CD4-positive, CD25-positive, alpha-beta regulatory T cell (primary cell): Measurements from ENCODE around the gene CDH24. TPM values are rescaled to one million over a fixed set of nuclear protein-coding genes. Genes with fewer than 3 reads are reported as not detected.

ENCODE experiments used
- ATAC-seq, 2 donors: fragments of 150-1000 bp; cut with Tn5 transposase; one replicate each; pipeline ENCODE4 v1.10.0; 2021; ENCODE audit warnings: low read depth in 2 of 2, moderate number of reproducible peaks in 2 of 2, moderate library complexity in 1 of 2
- DNase-seq, 3 donors: peaks; one replicate each; pipeline versions ENCODE4 v3.0.0 to v3.0.0-alpha.2; 2012 to 2022; ENCODE audit warnings: mixed read lengths in 1 of 3
- H3K27ac ChIP-seq: one replicate; pipeline ENCODE4 v1.7.0; 2013; ENCODE audit warnings: mild to moderate bottlenecking, low read length; ENCODE audit not compliant: insufficient read depth, poor library complexity, severe bottlenecking
- H3K27me3 ChIP-seq: one replicate; pipeline ENCODE4 v1.7.0; 2013; ENCODE audit warnings: low read length; ENCODE audit not compliant: control insufficient read depth, insufficient read depth
- H3K36me3 ChIP-seq: one replicate; pipeline ENCODE4 v1.7.0; 2013; ENCODE audit warnings: mild to moderate bottlenecking, low read length, moderate library complexity; ENCODE audit not compliant: control insufficient read depth, insufficient read depth
- H3K4me1 ChIP-seq: 2 replicates; pipeline ENCODE4 v1.7.0; 2013; ENCODE audit warnings: mild to moderate bottlenecking, low read length; ENCODE audit not compliant: insufficient read depth, control insufficient read depth, poor library complexity, severe bottlenecking
- H3K4me3 ChIP-seq: one replicate; pipeline ENCODE4 v1.7.0; 2013; ENCODE audit warnings: low read depth, mild to moderate bottlenecking, low read length, moderate library complexity
- H3K9me3 ChIP-seq, 2 experiments: 1 replicate in 1 of 2; 2 replicates in 1 of 2; pipeline ENCODE4 v1.7.0; 2013; ENCODE audit warnings: low read length in 2 of 2, mild to moderate bottlenecking in 1 of 2, moderate library complexity in 1 of 2; ENCODE audit not compliant: control insufficient read depth in 2 of 2
- H3K27ac Mint-ChIP-seq, 3 donors: one replicate each; pipeline ENCODE4 v1.8.0; 2020 to 2022; ENCODE audit warnings: mild to moderate bottlenecking in 3 of 3, mixed read lengths in 3 of 3, moderate library complexity in 2 of 3
- H3K27me3 Mint-ChIP-seq: one replicate; pipeline ENCODE4 v1.8.0; 2022; ENCODE audit warnings: mild to moderate bottlenecking, mixed read lengths
- H3K36me3 Mint-ChIP-seq: one replicate; pipeline ENCODE4 v1.8.0; 2020; ENCODE audit warnings: mixed read lengths
- H3K4me1 Mint-ChIP-seq, 4 donors: one replicate each; pipeline ENCODE4 v1.8.0; 2020 to 2022; ENCODE audit warnings: mixed read lengths in 4 of 4, mild to moderate bottlenecking in 1 of 4
- H3K4me3 Mint-ChIP-seq, 4 donors: one replicate each; pipeline ENCODE4 v1.8.0; 2020 to 2022; ENCODE audit warnings: mild to moderate bottlenecking in 4 of 4, mixed read lengths in 4 of 4, moderate library complexity in 3 of 4
- H3K9me3 Mint-ChIP-seq, 7 donors: one replicate each; pipeline ENCODE4 v1.8.0; 2020 to 2022; ENCODE audit warnings: mixed read lengths in 7 of 7, mild to moderate bottlenecking in 3 of 7, moderate library complexity in 2 of 7
- polyA plus RNA-seq, 4 donors: library from polyadenylated mRNA; unstranded; fragments of 300-500 nt; fragmentation: Illumina TruSeq; gene quantifications; one replicate each; pipeline ENCODE4 v1.2.3, GENCODE V29; 2021
- total RNA-seq: library from RNA; stranded (reverse); gene quantifications from one replicate; pipeline ENCODE4 v1.2.3, GENCODE V29; 2022

Gene CDH24
- total and polyA plus RNA-seq, 5 donors from 2014 or later: 0.17 to 2.9 (median 0.29) TPM

DNA sequence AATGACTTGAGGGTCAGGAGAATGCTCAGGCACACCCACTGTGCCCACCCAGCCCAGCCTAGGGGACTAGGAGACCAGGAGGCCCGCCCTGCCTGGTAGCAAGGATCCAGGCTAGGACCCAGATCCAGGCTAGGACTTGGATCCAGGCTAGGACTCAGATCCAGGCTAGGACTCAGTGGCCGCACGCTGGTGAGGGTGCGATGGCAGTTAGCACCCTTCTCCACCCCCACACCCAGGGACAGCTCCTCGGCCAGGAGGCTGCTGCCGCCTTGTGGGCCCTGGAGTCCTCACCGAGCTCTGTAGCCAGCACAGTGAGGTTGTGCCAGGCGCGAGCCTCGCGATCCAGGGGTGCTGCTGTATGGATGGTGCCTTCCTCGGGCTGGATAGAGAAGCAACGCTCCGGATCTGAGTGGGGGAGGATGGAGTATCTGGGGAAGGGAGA lies 5.1 kb downstream of the CDH24 start:
- H3K4me1 Mint-ChIP-seq: peaks cover 0 to 17% (median 10%) of the 10 kb centered on the region in 4 donors
- Histone ChIP-seq H3K36me3 (no peaks in the 10 kb centered on the region), H3K4me1 (peaks cover 13% of the 10 kb centered on the region), H3K27me3 (no peaks in the 10 kb centered on the region), H3K27ac (no peak overlapping the region), H3K9me3 (no peaks in the 10 kb centered on the region), H3K4me3 (no peak overlapping the region)
- DNase-seq: no peak
- H3K36me3 Mint-ChIP-seq: no peaks in the 10 kb centered on the region
- peaks cover 4% of the 10 kb centered on the region for H3K27me3 Mint-ChIP-seq
- H3K9me3 Mint-ChIP-seq: no peaks in the 10 kb centered on the region
- no peak for ATAC-seq
- H3K4me3 Mint-ChIP-seq: peak overlapping the region in 1 of 4 donors; percentile 79
- H3K27ac Mint-ChIP-seq: peak overlapping the region in 1 of 3 donors; percentile 55

DNA sequence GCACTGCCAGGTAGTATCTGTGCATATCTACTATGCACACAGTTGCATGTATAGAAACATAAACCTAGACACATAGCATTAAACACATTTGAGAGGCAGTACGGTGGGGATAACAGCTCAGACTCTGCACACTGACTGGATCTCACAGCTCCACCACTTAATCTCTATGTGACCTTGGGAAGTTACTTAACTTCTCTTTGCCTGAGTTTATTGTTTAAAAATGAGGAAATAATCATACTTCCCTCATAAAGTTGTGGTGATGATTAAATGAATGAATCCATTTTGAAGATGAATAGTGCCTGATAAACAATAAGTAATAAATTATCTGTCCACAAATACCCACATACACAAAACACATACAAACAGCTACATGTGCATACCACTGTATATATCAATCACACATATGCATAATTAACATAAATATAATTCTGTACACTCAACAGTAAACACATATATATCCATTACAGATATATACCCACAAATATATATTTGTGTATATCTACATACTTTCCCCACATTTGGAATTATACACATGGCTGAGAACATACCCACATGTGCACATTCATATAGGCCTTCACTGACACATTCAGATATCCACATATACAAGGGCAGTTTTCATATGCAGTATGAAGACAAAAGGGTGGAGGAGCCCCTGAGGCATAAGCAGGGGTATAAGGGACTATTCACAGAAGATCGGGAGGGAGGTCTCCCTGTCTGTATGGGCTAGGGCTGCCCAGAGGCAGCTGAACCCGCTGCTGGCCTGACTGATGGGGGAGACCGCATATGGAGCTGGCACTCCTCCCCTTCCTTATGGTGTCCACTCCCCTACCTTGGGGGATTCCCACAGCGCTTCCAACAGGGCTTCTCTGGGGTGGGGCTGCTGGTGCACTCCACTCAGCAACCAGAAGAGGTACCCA lies 5.9 kb downstream of the CDH24 start:
- H3K4me1 Mint-ChIP-seq: peaks cover 0 to 10% (median 5%) of the 10 kb centered on the region in 4 donors
- no peaks in the 10 kb centered on the region for H3K36me3 Mint-ChIP-seq
- ATAC-seq (no peak), DNase-seq (no peak)
- H3K9me3 Mint-ChIP-seq: no peaks in the 10 kb centered on the region
- H3K27ac Mint-ChIP-seq: no peak overlapping the region
- no peak overlapping the region for H3K4me3 Mint-ChIP-seq
- peaks cover 5% of the 10 kb centered on the region for H3K27me3 Mint-ChIP-seq
- H3K4me3 ChIP-seq: no peak overlapping the region
- H3K36me3 ChIP-seq: no peaks in the 10 kb centered on the region
- no peak overlapping the region for H3K27ac ChIP-seq
- no peaks in the 10 kb centered on the region for H3K9me3 ChIP-seq
- H3K27me3 ChIP-seq: no peaks in the 10 kb centered on the region
- H3K4me1 ChIP-seq: peaks cover 5% of the 10 kb centered on the region

DNA sequence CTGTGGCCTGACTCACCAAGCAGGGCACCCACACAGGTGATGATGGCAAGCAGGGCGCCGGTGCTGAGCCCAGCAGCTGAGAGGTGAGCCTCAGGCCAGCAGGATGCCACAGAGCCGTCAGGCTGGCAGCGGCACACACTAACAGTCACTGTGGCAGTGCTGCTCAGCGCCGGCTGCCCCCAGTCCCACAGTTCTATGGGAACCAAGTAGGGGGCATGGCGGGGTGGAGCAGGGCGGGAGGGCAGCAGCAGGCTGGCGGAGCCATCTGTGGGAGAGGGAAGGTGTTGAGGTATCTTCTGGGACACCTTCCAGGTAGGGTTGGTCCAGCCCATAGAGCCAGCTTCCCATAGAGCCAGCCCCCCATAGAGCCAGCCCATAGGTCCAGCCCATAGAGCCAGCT lies 8.3 kb downstream of the CDH24 start:
- no peak overlapping the region for H3K27ac Mint-ChIP-seq
- peaks cover 0 to 3% (median 0%) of the 10 kb centered on the region in 4 donors for H3K4me1 Mint-ChIP-seq
- Histone ChIP-seq H3K9me3 (no peaks in the 10 kb centered on the region), H3K36me3 (no peaks in the 10 kb centered on the region), H3K27me3 (no peaks in the 10 kb centered on the region), H3K27ac (no peak overlapping the region), H3K4me1 (no peaks in the 10 kb centered on the region), H3K4me3 (no peak overlapping the region)
- DNase-seq (no peak), ATAC-seq (no peak)
- H3K9me3 Mint-ChIP-seq: no peaks in the 10 kb centered on the region
- H3K4me3 Mint-ChIP-seq: no peak overlapping the region
- no peaks in the 10 kb centered on the region for H3K36me3 Mint-ChIP-seq
- H3K27me3 Mint-ChIP-seq: peaks cover 5% of the 10 kb centered on the region

- Mint-ChIP-seq H3K9me3 (no peaks in the 10 kb centered on the region), H3K4me3 (peak overlapping the region in 1 of 4 donors; percentile 78), H3K27me3 (peaks cover 5% of the 10 kb centered on the region)
Observed at GRCh38 chr14:23047751-23048693, 9.3 kb downstream of the CDH24 start.

DNA sequence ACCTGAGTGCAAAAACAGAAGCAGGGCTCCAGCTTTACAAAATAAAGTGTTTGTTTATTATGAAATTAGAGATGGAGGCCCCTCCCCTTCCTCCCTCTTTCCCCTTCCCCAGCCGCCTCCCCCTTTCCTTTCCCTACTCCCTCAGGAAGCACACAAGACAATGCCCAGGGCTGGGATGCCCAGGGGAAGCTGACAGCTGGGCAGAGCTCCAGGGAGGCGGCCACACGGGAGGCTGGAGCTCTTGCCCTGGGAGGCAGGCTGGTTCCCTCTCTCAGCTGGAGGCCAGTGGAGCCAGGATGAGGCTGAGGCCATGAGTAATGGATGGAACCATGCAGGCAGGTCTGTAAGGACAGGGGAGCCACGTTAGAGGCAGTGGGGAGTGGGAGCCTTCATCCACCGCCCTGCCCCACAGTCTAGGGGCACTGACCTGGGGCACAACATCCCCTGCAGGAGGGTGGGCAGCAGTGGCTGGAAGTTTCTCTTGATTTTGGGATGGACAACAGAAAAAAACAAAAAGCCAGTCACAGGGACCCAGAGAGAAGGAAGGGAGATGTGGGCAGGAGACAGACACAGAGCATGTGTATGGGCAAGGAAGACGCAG lies 10.2 kb downstream of the CDH24 start:
- H3K27ac ChIP-seq: no peak overlapping the region
- H3K27ac Mint-ChIP-seq: peak overlapping the region in 2 of 3 donors; percentile 32 to 45
- H3K36me3 Mint-ChIP-seq: no peaks in the 10 kb centered on the region
- H3K27me3 Mint-ChIP-seq: peaks cover 5% of the 10 kb centered on the region
- H3K4me3 ChIP-seq: no peak overlapping the region
- no peak for DNase-seq
- no peaks in the 10 kb centered on the region for H3K9me3 Mint-ChIP-seq
- ATAC-seq: no peak
- H3K9me3 ChIP-seq: no peaks in the 10 kb centered on the region
- no peaks in the 10 kb centered on the region for H3K36me3 ChIP-seq
- no peaks in the 10 kb centered on the region for H3K4me1 Mint-ChIP-seq
- no peaks in the 10 kb centered on the region for H3K4me1 ChIP-seq
- H3K4me3 Mint-ChIP-seq: peak overlapping the region in 1 of 4 donors; percentile 78
- no peaks in the 10 kb centered on the region for H3K27me3 ChIP-seq

More at GRCh38 chr14:23047751-23048693, 9.3 kb downstream of the CDH24 start:
- no peaks in the 10 kb centered on the region for H3K4me1 ChIP-seq
- no peak for ATAC-seq
- Mint-ChIP-seq H3K36me3 (no peaks in the 10 kb centered on the region), H3K4me1 (peaks cover 0 to 2% (median 0%) of the 10 kb centered on the region in 4 donors), H3K27ac (peak overlapping the region in 1 of 3 donors; percentile 45)
- H3K36me3 ChIP-seq: no peaks in the 10 kb centered on the region
- H3K9me3 ChIP-seq: no peaks in the 10 kb centered on the region
- H3K27ac ChIP-seq: no peak overlapping the region
- no peak overlapping the region for H3K4me3 ChIP-seq
- no peak for DNase-seq
- H3K27me3 ChIP-seq: no peaks in the 10 kb centered on the region

DNA sequence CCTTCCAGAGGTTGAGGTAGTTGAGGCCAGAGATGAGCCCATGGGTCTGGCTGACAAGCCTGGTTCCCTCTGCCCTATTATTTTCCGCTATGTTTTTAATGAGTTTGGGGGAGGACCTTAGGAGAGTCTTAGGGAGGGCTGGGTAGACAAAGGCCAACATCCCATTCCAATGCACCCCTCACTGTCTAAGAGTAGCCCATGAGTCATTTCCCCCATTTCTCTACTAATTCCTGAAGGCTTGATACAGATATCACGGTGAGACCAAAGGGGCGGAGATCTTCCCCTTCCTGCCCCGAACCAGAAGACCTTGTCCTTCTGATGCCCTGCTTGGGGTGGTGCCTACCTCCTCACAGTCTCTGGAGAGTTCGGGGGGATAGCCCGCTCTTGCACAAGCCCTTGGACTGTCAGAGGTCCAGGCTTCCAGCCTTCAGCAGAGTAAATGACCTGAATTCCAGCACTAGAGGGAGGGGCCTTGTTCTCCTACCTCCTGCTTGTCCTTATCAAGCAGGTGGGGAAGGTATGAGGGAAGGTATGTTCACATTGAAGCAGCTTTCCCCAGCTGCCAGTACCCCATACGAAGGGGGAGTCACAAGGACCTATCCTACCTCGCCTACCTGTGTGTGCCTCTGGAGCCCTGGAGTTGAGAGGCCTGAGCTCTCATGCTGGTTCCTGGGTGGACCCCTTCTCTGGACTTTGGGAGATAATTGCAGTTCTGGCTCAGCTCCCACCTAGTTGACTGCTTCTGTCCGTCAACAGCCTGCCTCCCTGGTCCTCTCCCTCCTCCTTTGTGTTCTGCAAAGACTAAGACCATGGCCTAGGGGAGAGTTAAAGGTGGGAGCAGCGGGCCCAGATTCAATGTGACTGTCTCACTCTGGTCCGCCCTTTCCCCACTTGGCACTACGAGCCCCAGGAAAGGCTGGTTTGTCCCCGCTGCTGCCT lies 11.6 kb downstream of the CDH24 start:
- Mint-ChIP-seq H3K4me1 (no peaks in the 10 kb centered on the region), H3K36me3 (no peaks in the 10 kb centered on the region)

More for the DNA sequence above, 11.6 kb downstream of the CDH24 start:
- ATAC-seq (no peak), DNase-seq (no peak)
- H3K36me3 ChIP-seq: no peaks in the 10 kb centered on the region
- no peak overlapping the region for H3K4me3 ChIP-seq
- peaks cover 5% of the 10 kb centered on the region for H3K27me3 Mint-ChIP-seq
- no peak overlapping the region for H3K27ac Mint-ChIP-seq
- no peak overlapping the region for H3K4me3 Mint-ChIP-seq
- no peaks in the 10 kb centered on the region for H3K4me1 ChIP-seq
- no peaks in the 10 kb centered on the region for H3K27me3 ChIP-seq
- H3K27ac ChIP-seq: no peak overlapping the region
- H3K9me3 Mint-ChIP-seq: no peaks in the 10 kb centered on the region
- H3K9me3 ChIP-seq: no peaks in the 10 kb centered on the region
